ENCODE results near the gene SCN3A.

The SCN3A gene

GRCh38 chr2:165208094-165208493, 4.2 kb upstream of the SCN3A start:
- TF ChIP-seq GATA2 (IDR thresholded peaks at IDR 0.05; ENCODE audit: low read depth, low read length) (no peak), GATA3 (IDR thresholded peaks at IDR 0.05; ENCODE audit: low read depth, low read length) (no peak)

GRCh38 chr2:165205865-165206264, 2.0 kb upstream of the SCN3A start:
- TF ChIP-seq GATA2 (IDR thresholded peaks at IDR 0.05; ENCODE audit: low read depth, low read length): no peak
- TF ChIP-seq GATA3 (IDR thresholded peaks at IDR 0.05; ENCODE audit: low read depth, low read length): no peak

DNA sequence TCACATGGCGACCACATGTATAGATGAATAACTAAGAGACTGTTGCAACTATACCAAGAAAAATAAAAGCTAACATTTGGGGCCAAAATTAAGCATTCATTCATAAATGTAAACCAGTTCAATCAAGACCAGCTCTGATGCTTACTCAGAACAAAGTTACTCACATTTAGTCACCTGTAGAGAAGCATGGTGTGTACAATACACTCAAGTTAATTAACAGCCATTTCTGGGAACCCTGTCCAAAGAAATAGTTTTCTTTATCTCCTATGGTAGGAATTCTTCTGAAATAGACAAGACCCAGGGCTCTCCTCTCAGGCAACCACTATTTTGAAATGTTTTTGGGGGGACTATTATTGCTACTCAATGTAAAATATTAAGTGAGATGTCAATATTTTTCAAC, 1.6 kb downstream of the SCN3A start:
- TF ChIP-seq GATA2 (IDR thresholded peaks at IDR 0.05; ENCODE audit: low read depth, low read length): no peak
- no peak for TF ChIP-seq GATA3 (IDR thresholded peaks at IDR 0.05; ENCODE audit: low read depth, low read length)

GRCh38 chr2:165198181-165198580, 5.7 kb downstream of the SCN3A start:
- TF ChIP-seq GATA2 (IDR thresholded peaks at IDR 0.05; ENCODE audit: low read depth, low read length) (no peak), GATA3 (IDR thresholded peaks at IDR 0.05; ENCODE audit: low read depth, low read length) (no peak)

DNA sequence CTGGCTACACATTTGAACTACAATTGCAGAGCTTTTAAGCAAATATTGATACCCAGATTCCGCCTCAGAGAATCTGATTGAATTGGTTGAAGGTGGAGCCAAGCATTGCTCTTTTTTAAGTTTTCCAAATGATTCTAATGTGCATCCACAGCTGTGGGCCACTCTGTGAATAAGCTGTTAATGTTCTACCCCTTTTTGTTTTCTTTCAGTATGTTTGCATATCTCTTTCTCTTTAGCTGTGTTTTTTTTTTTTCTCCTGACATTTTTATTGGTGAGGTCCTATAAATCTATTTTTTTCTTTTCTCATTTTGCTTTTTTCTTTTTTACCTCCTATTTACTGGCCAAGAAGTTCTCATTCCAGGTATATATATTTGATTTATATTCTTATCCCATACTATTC, 6.5 kb downstream of the SCN3A start:
- TF ChIP-seq GATA2 (IDR thresholded peaks at IDR 0.05; ENCODE audit: low read depth, low read length) (no peak), GATA3 (IDR thresholded peaks at IDR 0.05; ENCODE audit: low read depth, low read length) (no peak)

GRCh38 chr2:165196411-165196810, 7.4 kb downstream of the SCN3A start:
- no peak for TF ChIP-seq GATA2 (IDR thresholded peaks at IDR 0.05; ENCODE audit: low read depth, low read length)
- no peak for TF ChIP-seq GATA3 (IDR thresholded peaks at IDR 0.05; ENCODE audit: low read depth, low read length)

GRCh38 chr2:165193178-165193777, 10.6 kb downstream of the SCN3A start:
- TF ChIP-seq GATA2 (IDR thresholded peaks at IDR 0.05; ENCODE audit: low read depth, low read length): no peak
- TF ChIP-seq GATA3 (IDR thresholded peaks at IDR 0.05; ENCODE audit: low read depth, low read length): no peak

- TF ChIP-seq GATA3 (IDR thresholded peaks at IDR 0.05; ENCODE audit: low read depth, low read length): no peak
- TF ChIP-seq GATA2 (IDR thresholded peaks at IDR 0.05; ENCODE audit: low read depth, low read length): no peak
Measured at GRCh38 chr2:165192729-165193128, 11.1 kb downstream of the SCN3A start.

- TF ChIP-seq GATA3 (IDR thresholded peaks at IDR 0.05; ENCODE audit: low read depth, low read length): no peak
- TF ChIP-seq GATA2 (IDR thresholded peaks at IDR 0.05; ENCODE audit: low read depth, low read length): no peak
Measured at GRCh38 chr2:165191096-165191728, 12.6 kb downstream of the SCN3A start.

GRCh38 chr2:165185633-165186032, 18.2 kb downstream of the SCN3A start:
- TF ChIP-seq GATA3 (IDR thresholded peaks at IDR 0.05; ENCODE audit: low read depth, low read length) (no peak), GATA2 (IDR thresholded peaks at IDR 0.05; ENCODE audit: low read depth, low read length) (no peak)

DNA sequence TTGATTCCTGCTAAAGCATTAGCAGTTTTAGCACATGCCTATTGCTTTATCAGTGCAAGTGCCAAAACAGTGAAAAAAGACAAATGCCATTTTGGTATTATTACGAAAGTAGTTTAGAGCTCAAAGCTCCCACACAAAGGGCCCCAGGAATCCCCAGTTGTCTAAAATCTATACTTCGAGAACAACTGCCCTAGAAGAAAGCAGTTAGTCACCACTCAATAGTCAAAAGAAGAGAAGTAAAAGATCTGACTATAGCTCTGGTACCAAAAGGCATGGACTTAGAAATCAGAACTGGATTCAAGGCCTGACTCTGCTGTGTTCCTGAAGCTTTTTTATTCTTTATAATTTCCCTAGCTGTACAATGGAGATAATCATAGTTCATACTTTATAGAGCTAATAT, 21.8 kb downstream of the SCN3A start:
- TF ChIP-seq GATA2 (IDR thresholded peaks at IDR 0.05; ENCODE audit: low read depth, low read length): no peak
- TF ChIP-seq GATA3 (IDR thresholded peaks at IDR 0.05; ENCODE audit: low read depth, low read length): no peak

DNA sequence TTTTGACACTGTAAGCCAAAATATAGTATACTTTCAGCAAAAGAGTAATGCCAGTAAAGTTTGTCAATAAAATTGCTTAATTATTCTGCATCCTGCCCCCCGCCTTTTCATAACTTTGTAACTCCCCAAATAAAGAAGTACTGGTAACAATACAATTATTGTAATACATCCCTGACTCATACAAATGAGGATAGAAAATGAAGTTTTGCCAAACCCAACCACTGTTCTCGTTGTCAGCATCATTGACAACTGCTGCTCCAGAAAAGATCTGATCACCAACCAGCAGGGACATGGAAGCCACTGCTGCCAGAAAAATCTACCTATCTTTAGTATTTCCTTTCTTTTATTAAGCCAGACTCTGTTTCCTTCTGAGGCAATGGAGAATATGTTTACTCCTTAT, 27.1 kb downstream of the SCN3A start:
- no peak for TF ChIP-seq GATA2 (IDR thresholded peaks at IDR 0.05; ENCODE audit: low read depth, low read length)
- TF ChIP-seq GATA3 (IDR thresholded peaks at IDR 0.05; ENCODE audit: low read depth, low read length): no peak

DNA sequence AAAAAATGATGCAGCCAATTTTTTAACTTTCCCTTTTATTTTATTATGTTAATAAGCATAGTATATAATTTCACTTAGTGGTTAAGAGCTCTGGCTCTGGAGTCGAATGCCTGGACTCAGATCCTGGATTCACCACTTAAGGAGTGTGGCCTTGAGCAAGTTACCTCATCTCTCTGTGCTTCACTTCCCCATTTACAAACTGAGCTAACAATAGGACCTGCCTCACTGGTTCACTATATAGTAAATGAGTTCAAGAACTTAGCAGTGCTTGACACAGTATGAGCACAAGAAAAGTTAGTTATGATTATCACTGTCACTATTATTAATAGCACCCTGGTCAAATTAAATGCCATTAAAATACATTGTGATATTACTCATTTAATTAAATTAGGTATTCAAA, 30.6 kb downstream of the SCN3A start:
- TF ChIP-seq GATA3 (IDR thresholded peaks at IDR 0.05; ENCODE audit: low read depth, low read length): no peak
- no peak for TF ChIP-seq GATA2 (IDR thresholded peaks at IDR 0.05; ENCODE audit: low read depth, low read length)

DNA sequence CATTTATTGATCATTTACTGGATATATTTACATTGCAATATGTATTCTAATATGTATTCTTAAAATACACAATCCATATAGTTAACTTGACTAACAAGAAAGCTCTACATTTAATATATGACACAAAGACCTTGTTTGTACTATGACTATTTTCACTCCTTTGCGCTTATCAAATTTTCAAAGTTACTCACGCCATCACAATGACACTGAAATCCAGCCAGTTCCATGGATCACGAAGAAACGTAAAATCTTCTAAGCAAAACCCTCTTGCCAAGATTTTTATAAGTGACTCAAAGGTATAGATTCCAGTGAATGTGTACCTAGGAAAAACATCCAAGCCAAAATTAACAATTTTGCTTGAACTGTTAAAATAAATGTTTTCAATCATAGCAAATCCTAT, 39.6 kb downstream of the SCN3A start:
- no peak for TF ChIP-seq GATA3 (IDR thresholded peaks at IDR 0.05; ENCODE audit: low read depth, low read length)
- no peak for TF ChIP-seq GATA2 (IDR thresholded peaks at IDR 0.05; ENCODE audit: low read depth, low read length)

- no peak for TF ChIP-seq GATA2 (IDR thresholded peaks at IDR 0.05; ENCODE audit: low read depth, low read length)
Measured at GRCh38 chr2:165163761-165164160, 40.1 kb downstream of the SCN3A start.

DNA sequence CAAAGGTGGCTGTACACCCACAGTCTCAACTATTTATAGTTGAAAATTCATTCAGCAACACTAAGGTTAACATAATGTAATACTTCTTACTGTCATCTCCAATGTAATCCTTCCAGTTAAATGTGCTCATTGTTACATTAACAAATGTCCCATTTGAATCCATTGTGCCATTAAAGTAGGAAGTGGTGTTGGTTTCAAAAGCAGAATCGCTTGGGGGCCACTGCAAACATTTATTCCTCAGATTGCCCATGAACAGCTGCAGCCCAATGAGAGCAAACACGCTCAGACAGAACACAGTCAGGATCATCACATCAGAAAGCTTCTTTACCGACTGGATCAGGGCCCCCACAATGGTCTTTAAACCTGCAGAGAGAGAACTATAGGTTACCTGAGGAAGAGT, 41.4 kb downstream of the SCN3A start:
- TF ChIP-seq GATA2 (IDR thresholded peaks at IDR 0.05; ENCODE audit: low read depth, low read length) (no peak), GATA3 (IDR thresholded peaks at IDR 0.05; ENCODE audit: low read depth, low read length) (no peak)
